AG04449 (cell line): ENCODE results near the gene SMARCAL1.

ENCODE experiments used
- CTCF ChIA-PET: fragments of 350-600 bp; formaldehyde crosslinking; extraction: SDS; loops from one replicate; lab custom pipeline; 2021; ENCODE audit warnings: antibody characterized with exemption; lab: Yijun Ruan, JAX
- POLR2A ChIA-PET: fragments of 400-600, 350-600 bp; formaldehyde crosslinking; extraction: SDS; loops from one replicate; lab custom pipeline; 2020; ENCODE audit warnings: antibody characterized with exemption, inconsistent platforms; lab: Yijun Ruan, JAX
- DNase-seq: peaks from one replicate; pipeline ENCODE4 v3.0.0-alpha.2; 2010; ENCODE audit warnings: low read depth, low spot score
- H3K4me3 ChIP-seq: 2 replicates; pipeline ENCODE4 v1.5.1; 2011; ENCODE audit warnings: low read depth, mild to moderate bottlenecking, control low read depth, low read length
- TF ChIP-seq, protein P1 (sequence below): IDR thresholded peaks from one replicate; pipeline ENCODE4 v1.5.1; 2011; ENCODE audit warnings: mild to moderate bottlenecking, moderate library complexity, low read length, control low read depth, inconsistent platforms; ENCODE audit not compliant: insufficient read depth; ENCODE audit errors: missing control alignments

SMARCAL1 gene

DNA sequence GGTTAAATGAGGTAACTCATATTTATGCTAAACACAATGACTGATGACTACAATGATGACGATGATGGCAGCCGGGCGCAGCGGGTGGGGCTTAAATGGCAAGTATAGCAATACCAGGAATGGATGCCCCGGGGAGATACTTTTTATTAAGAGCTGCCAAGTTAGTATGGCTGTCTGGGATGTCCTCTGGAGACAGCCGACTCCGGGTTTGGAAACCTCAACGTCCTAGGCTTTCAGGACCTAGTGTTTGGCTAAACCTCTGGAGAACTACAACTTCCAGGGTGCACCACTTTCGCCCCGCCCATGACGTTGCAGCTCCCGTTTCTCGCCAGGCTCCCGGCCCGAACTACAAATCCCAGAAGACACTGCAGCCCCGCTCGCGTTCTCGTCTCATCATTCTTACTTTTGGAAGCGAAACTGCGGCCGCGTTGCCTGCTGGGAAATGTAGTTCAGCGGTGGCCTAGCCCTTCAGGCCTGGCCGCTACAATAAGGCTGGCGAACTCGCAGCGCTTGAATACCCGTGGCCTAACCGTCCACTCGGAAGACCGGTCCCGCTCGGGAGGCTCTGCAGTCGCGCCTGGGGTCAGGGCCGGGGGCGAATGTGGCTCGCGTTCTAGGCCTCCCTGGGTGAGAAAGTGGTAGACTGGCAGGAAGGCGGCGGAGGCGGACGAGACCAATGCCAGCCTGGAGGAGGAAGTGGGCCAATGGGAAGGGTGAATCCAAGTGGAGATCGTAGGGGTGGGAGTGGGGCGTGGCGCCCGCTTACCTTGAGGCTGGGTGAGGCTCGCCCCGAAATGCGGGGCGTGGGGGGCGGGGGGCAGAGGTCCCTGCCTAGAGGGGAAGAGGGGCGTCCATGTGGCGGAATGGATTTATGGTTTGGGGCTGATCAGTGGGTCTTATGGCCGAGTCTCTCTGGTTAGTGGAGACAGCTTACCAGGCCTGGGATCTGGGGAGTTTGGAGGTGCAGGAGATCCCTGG, at the start of gene SMARCAL1:
TSS of gene SMARCAL1 (plus strand) at position 463 of the 978 bp plus-strand sequence. CDS start 2,221 bp downstream, outside the sequence.
- CTCF ChIA-PET = interaction anchor here (0.8 to 2.7 kb wide), 5 partner anchors 9 to 301 kb away, joined by 3 to 12 read pairs (median 4); no protein-coding TSS in a partner anchor
- peak within 1 kb of the TSS; percentile 97 for H3K4me3 ChIP-seq
- POLR2A ChIA-PET = interaction anchor here (0.5 to 1.3 kb wide), 5 partner anchors 10 to 195 kb away, joined by 3 to 6 read pairs (median 3); partner anchors contain the start of gene MARCHF4

DNA sequence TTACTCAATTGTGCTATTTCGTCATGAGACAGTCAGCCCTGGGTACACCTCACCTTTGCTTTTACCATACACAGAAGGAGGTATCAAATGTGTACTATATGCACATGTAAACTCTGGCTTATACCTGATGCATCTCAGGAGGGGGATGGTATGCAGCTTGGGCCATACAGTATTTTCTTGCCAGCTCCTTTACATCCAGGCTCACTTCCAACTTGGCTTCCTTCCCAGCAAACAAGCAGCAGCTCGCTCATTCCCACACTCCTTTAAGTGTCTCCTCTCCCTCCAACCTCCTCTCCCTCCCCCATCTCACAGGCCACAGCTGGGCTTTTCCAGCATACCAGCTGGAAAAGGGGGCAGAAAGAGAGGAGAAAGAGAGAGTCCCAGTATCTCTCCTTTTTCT, 49.6 kb upstream of the SMARCAL1 start:
- TF ChIP-seq, protein P1, sequence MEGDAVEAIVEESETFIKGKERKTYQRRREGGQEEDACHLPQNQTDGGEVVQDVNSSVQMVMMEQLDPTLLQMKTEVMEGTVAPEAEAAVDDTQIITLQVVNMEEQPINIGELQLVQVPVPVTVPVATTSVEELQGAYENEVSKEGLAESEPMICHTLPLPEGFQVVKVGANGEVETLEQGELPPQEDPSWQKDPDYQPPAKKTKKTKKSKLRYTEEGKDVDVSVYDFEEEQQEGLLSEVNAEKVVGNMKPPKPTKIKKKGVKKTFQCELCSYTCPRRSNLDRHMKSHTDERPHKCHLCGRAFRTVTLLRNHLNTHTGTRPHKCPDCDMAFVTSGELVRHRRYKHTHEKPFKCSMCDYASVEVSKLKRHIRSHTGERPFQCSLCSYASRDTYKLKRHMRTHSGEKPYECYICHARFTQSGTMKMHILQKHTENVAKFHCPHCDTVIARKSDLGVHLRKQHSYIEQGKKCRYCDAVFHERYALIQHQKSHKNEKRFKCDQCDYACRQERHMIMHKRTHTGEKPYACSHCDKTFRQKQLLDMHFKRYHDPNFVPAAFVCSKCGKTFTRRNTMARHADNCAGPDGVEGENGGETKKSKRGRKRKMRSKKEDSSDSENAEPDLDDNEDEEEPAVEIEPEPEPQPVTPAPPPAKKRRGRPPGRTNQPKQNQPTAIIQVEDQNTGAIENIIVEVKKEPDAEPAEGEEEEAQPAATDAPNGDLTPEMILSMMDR = no peak
- DNase-seq = peak; percentile 74
- ChIA-PET POLR2A (interaction anchor here (0.9 to 1.7 kb wide), 3 partner anchors 10 to 13 kb away, joined by 3 to 12 read pairs (median 3); partner anchors contain the start of gene MARCHF4), CTCF (interaction anchor here (0.6 to 1.5 kb wide), 5 partner anchors 10 to 253 kb away, joined by 3 to 6 read pairs (median 3); partner anchors contain the start of gene MARCHF4)
- no peak overlapping the region for H3K4me3 ChIP-seq

More for the DNA sequence above, at the start of gene SMARCAL1:
- DNase-seq = peak; percentile 81
- TF ChIP-seq, protein P1 = no peak

DNA sequence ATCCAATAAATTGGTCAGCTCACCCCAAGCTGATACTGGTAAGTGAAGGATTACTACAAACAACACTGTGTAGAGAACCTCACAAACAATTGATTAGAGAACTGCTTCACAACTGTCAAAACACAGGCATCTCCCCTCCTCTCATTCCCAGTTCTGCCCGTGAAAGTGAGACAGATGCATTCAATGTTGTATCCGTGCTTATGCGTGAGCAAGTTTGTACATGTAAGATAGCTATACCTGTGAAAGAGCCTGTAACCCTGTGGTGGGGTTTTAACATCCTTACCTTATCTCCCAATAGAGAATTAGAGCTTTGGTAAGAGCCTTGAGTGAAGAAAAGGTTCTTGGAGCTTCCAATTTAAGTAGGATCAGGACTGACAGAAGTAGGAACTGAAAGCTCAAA, 49.1 kb upstream of the SMARCAL1 start:
- ChIA-PET CTCF (interaction anchor here (0.6 to 1.9 kb wide), 6 partner anchors 9 to 254 kb away, joined by 3 to 8 read pairs (median 4); partner anchors contain the start of gene MARCHF4), POLR2A (interaction anchor here (0.9 to 1.7 kb wide), 3 partner anchors 9 to 14 kb away, joined by 3 to 12 read pairs (median 3); partner anchors contain the start of gene MARCHF4)
- DNase-seq = no peak
- TF ChIP-seq, protein P1 = no peak
- no peak overlapping the region for H3K4me3 ChIP-seq

DNA sequence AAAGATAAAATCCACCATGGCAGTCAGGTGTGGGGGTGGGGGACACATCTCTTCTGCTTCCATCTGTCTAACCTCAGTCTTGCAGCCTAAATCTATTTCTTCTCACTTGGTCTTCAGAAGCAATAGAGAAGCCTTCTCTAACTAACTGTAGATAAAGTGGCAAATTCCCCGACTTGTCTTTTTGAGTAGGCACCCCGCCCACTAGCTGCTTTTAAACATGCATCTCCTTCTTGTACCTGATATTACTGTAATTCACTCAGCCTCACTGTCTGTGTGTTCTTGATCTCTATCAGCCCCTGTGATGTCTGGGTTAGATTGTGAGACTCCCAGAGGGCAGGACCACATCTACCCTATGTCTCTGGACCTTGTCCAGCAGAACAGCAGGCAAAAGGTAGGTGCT, 46.8 kb upstream of the SMARCAL1 start:
- ChIA-PET CTCF (interaction anchor here (1.3 to 1.5 kb wide), 2 partner anchors 22 to 40 kb away, joined by 3 read pairs; no protein-coding TSS in a partner anchor), POLR2A (no interaction called here)

DNA sequence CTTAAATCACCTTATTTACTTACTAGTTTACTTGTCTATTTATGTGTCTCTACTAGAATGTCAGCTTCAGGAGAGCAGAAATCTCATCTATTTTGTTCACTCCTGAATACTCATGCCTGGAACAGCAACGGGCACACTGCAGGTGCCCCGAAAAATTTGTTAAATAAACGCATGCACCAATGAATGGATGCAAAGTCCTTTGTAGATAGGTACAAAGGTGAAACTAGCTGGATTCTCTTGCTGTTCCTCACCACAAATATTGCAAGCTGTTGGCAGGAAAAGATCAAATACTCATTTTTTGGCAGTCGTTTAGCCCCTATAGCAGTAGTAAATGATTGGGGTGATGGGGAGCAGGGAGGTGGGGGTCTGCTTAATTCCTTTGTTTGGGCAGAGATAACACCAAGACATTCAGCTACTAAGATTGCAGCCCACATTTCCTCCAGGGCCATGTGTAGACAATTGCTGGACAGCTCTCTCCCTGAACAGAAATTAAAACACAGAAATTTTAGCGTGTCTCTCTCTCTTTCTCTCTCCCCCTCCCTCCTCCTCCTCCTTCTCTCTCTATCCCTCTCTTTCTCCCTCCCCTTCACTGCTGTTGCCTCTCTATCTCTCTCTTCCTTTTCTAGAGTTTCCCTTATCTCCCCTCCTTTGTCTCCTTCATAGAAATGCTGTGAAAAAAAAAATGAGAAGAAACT, 45.4 kb upstream of the SMARCAL1 start:
- no peak for DNase-seq
- ChIA-PET CTCF (interaction anchor here (1.1 to 2.1 kb wide), 4 partner anchors 21 to 144 kb away, joined by 3 to 6 read pairs (median 4); no protein-coding TSS in a partner anchor), POLR2A (no interaction called here)
- TF ChIP-seq, protein P1 = no peak
- no peak overlapping the region for H3K4me3 ChIP-seq

More for the DNA sequence above, 46.8 kb upstream of the SMARCAL1 start:
- TF ChIP-seq, protein P1 = no peak
- no peak overlapping the region for H3K4me3 ChIP-seq
- no peak for DNase-seq
